MM.1S (cell line): Measurements from ENCODE around the gene GNG13.

Experiments used
- EZH2 ChIP-seq: fragments of 300-600 bp; sonication (generic); optimal IDR thresholded peaks from 2 replicates; pipeline ENCODE3; 2017; ENCODE audit warnings: low read depth, mild to moderate bottlenecking, antibody characterized with exemption, low read length, mixed read lengths
- TF ChIP-seq, protein P1 (sequence below): fragments of 300-600 bp; sonication (generic); IDR thresholded peaks from 2 replicates; pipeline ENCODE4 v1.5.1; 2016; ENCODE audit warnings: antibody characterized with exemption, low read length, mixed read lengths

DNA sequence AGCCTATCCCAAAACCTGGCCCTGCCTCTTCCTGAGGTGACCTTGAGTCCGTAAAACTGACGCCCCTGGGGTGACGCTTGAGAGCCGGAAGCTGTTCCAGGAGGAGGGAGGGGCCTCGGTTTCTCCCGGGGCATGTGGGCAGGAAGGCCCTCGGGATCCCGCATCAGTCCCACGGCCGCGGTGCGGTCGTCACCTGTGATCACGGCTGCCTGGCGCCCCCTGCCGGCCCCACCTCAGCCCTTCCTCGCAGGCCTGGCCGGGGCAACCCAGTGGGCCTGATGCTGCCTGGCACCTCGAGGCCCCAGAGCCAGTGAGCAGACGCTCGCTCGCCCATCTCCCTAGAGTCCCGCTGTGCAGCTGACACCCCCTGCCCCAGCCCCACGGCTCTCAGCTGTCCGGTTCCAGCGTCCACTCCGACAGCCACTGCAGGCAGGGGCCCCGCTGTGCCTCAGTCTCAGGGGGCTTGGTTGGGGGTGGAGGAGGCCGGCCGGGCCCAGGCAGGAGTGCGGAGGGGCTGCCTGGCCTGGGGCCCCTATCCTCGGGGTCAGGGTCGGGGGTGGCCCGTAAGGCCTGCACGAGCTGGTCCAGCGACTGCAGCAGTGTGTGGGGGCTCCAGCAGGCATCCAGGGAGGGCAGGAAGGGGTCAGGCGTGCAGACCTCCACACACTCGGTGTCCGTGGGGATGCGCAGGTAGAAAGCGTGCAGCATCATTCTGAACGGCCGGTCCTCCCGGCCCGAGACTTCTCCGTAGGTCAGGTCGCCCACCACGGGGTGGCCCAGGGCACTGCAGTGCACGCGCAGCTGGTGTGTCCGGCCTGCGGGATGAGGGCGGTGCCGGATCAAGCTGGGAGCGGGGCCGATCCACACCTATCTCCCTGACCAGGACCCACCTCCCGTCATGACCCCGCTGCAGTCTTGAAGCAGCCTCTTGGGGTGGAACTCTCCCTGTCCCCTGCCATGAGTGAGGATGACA is 14.7 kb downstream of the GNG13 start:
- TF ChIP-seq, protein P1, sequence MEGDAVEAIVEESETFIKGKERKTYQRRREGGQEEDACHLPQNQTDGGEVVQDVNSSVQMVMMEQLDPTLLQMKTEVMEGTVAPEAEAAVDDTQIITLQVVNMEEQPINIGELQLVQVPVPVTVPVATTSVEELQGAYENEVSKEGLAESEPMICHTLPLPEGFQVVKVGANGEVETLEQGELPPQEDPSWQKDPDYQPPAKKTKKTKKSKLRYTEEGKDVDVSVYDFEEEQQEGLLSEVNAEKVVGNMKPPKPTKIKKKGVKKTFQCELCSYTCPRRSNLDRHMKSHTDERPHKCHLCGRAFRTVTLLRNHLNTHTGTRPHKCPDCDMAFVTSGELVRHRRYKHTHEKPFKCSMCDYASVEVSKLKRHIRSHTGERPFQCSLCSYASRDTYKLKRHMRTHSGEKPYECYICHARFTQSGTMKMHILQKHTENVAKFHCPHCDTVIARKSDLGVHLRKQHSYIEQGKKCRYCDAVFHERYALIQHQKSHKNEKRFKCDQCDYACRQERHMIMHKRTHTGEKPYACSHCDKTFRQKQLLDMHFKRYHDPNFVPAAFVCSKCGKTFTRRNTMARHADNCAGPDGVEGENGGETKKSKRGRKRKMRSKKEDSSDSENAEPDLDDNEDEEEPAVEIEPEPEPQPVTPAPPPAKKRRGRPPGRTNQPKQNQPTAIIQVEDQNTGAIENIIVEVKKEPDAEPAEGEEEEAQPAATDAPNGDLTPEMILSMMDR = peak; percentile 72
- TF ChIP-seq EZH2 = no peak
